Mesenchymal stem cell (in vitro differentiated cells and primary cell): ENCODE data around the gene TMEM185B.

Source experiments
- DNase-seq: peaks from one replicate; pipeline ENCODE4 v3.0.0-alpha.2; 2013
- H2AFZ ChIP-seq: one replicate; pipeline ENCODE4 v1.6.1; 2013; ENCODE audit warnings: low read depth, mild to moderate bottlenecking, control low read depth, inconsistent platforms, low read length, moderate library complexity
- H2AK5ac ChIP-seq: 2 replicates; pipeline ENCODE4 v1.6.1; 2013; ENCODE audit warnings: low read length, moderate library complexity, mild to moderate bottlenecking, inconsistent platforms; ENCODE audit not compliant: severe bottlenecking
- H2BK120ac ChIP-seq: one replicate; pipeline ENCODE4 v1.6.1; 2013; ENCODE audit warnings: low read depth, mild to moderate bottlenecking, inconsistent platforms, low read length, moderate library complexity
- H2BK12ac ChIP-seq, 2 experiments: one replicate each; pipeline ENCODE4 v1.6.1; 2013; ENCODE audit warnings: inconsistent platforms in 2 of 2, low read length in 2 of 2, mild to moderate bottlenecking in 2 of 2, moderate library complexity in 2 of 2, control low read depth in 1 of 2
- H2BK15ac ChIP-seq: one replicate; pipeline ENCODE4 v1.6.1; 2013; ENCODE audit warnings: mild to moderate bottlenecking, low read depth, inconsistent platforms; ENCODE audit not compliant: poor library complexity, severe bottlenecking
- H2BK5ac ChIP-seq: 2 replicates; pipeline ENCODE4 v1.6.1; 2013; ENCODE audit warnings: low read depth, mild to moderate bottlenecking, low read length, control low read depth, inconsistent platforms; ENCODE audit not compliant: poor library complexity, severe bottlenecking
- H3K14ac ChIP-seq, 2 experiments: one replicate each; pipeline ENCODE4 v1.6.1; 2013; ENCODE audit warnings: inconsistent platforms in 2 of 2, low read length in 2 of 2, control low read depth in 1 of 2, mild to moderate bottlenecking in 1 of 2, moderate library complexity in 1 of 2
- H3K18ac ChIP-seq, 2 experiments: one replicate each; pipeline ENCODE4 v1.6.1; 2013; ENCODE audit warnings: inconsistent platforms in 2 of 2, low read length in 2 of 2, control low read depth in 1 of 2, low read depth in 1 of 2, mild to moderate bottlenecking in 1 of 2
- H3K23ac ChIP-seq, 2 experiments: one replicate each; pipeline ENCODE4 v1.6.1; 2013; ENCODE audit warnings: inconsistent platforms in 2 of 2, low read length in 2 of 2, mild to moderate bottlenecking in 2 of 2, moderate library complexity in 2 of 2, control low read depth in 1 of 2
- H3K27ac ChIP-seq: 2 replicates; pipeline ENCODE4 v1.5.1; 2013; ENCODE audit warnings: mild to moderate bottlenecking, moderate library complexity, low read length, control low read depth, inconsistent platforms; ENCODE audit not compliant: poor library complexity, severe bottlenecking
- H3K27me3 ChIP-seq, 2 experiments: 2 replicates each; pipeline versions ENCODE4 v1.6.1 to v1.7.0; 2013; ENCODE audit warnings: low read length in 2 of 2, mild to moderate bottlenecking in 2 of 2, moderate library complexity in 2 of 2, control low read depth in 1 of 2, inconsistent platforms in 1 of 2; ENCODE audit not compliant: control insufficient read depth in 1 of 2, insufficient read depth in 1 of 2
- H3K36me3 ChIP-seq, 2 experiments: 2 replicates each; pipeline versions ENCODE4 v1.6.1 to v1.7.0; 2013; ENCODE audit warnings: low read length in 2 of 2, control low read depth in 1 of 2, inconsistent platforms in 1 of 2, low read depth in 1 of 2, mild to moderate bottlenecking in 1 of 2; ENCODE audit not compliant: insufficient read depth in 2 of 2, control insufficient read depth in 1 of 2
- H3K4ac ChIP-seq, 2 experiments: one replicate each; pipeline ENCODE4 v1.6.1; 2013; ENCODE audit warnings: inconsistent platforms in 2 of 2, low read length in 2 of 2, mild to moderate bottlenecking in 2 of 2, moderate library complexity in 2 of 2, control low read depth in 1 of 2, low read depth in 1 of 2
- H3K4me1 ChIP-seq: 2 replicates; pipeline ENCODE4 v1.6.1; 2013; ENCODE audit warnings: low read depth, low read length, control low read depth; ENCODE audit not compliant: control insufficient read depth, insufficient read depth
- H3K4me2 ChIP-seq: 2 replicates; pipeline ENCODE4 v1.6.1; 2013; ENCODE audit warnings: low read length, mild to moderate bottlenecking, inconsistent platforms; ENCODE audit not compliant: poor library complexity, severe bottlenecking
- H3K4me3 ChIP-seq, 2 experiments: 2 replicates each; pipeline versions ENCODE4 v1.5.1 to v1.7.0; 2013; ENCODE audit warnings: low read length in 2 of 2, mild to moderate bottlenecking in 2 of 2, control low read depth in 1 of 2, low read depth in 1 of 2; ENCODE audit not compliant: insufficient read depth in 1 of 2
- H3K79me1 ChIP-seq: replicated peaks from 2 replicates; pipeline ENCODE4 v1.6.1; 2013; ENCODE audit warnings: mild to moderate bottlenecking, control low read depth, low read length, inconsistent platforms; ENCODE audit not compliant: poor library complexity, severe bottlenecking
- H3K9ac ChIP-seq: 2 replicates; pipeline ENCODE4 v1.7.0; 2013; ENCODE audit warnings: mild to moderate bottlenecking, low read length, moderate library complexity
- H3K9me3 ChIP-seq: 2 replicates; pipeline ENCODE4 v1.7.0; 2013; ENCODE audit warnings: mild to moderate bottlenecking, low read length; ENCODE audit not compliant: control insufficient read depth
- H4K8ac ChIP-seq: one replicate; pipeline ENCODE4 v1.6.1; 2013; ENCODE audit warnings: inconsistent platforms, mild to moderate bottlenecking, low read length, moderate library complexity
- H4K91ac ChIP-seq: one replicate; pipeline ENCODE4 v1.6.1; 2013; ENCODE audit warnings: mild to moderate bottlenecking, low read length, inconsistent platforms
- WGBS: methylation state at CpG from one replicate; pipeline ENCODE4 v1.1.7; 2013; ENCODE audit warnings: mixed read lengths; 5-methylcytosine and 5-hydroxymethylcytosine counted together

TMEM185B gene

DNA sequence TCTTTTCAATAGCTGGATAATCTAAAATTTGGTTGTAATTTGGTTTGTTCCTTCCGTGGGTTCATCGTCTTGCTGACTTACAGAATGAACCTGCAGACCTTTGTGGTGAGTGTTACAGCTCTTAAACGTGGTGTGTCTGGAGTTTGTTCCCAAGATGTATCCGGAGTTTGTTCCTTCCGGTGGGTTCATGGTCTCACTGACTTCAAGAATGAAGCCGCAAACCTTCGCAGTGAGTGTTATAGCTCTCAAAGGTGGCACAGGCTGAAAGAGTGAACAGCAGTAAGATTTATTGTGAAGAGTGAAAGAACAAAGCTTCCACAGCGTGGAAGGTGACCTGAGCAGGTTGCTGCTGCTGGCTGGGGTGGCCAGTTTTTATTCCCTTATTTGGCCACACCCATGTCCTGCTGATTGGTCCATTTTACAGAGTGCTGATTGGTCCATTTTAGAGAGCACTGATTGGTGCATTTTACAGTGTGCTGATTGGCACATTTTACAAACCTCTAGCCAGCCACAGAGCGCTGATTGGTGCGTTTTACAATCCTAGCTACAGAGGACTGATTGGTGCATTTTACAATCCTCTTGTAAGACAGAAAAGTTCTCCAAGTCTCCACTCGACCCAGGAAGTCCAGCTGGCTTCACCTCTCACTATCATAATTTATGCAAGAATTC is 46.0 kb upstream of the TMEM185B start:
- H2BK5ac ChIP-seq, result no peak overlapping the region
- no peaks in the 10 kb centered on the region for H3K9me3 ChIP-seq
- H2BK120ac ChIP-seq, result no peak overlapping the region
- H3K4me1 ChIP-seq, result peaks cover 4% of the 10 kb centered on the region
- H2AFZ ChIP-seq, result no peak overlapping the region
- H2AK5ac ChIP-seq, result no peak overlapping the region
- H4K8ac ChIP-seq, result no peak overlapping the region
- no peak overlapping the region for H3K4me2 ChIP-seq
- H3K79me1 ChIP-seq, result peaks cover 26% of the 10 kb centered on the region
- no peak overlapping the region for H2BK15ac ChIP-seq
- no peak overlapping the region for H2BK12ac ChIP-seq
- no peak overlapping the region for H3K23ac ChIP-seq
- no peak overlapping the region for H3K18ac ChIP-seq
- H3K9ac ChIP-seq, result no peak overlapping the region
- no peak overlapping the region for H3K4me3 ChIP-seq
- H3K27ac ChIP-seq, result no peak overlapping the region
- 96% methylated on average over 10 of the region's 11 CpGs for WGBS
- H4K91ac ChIP-seq, result no peak overlapping the region
- no peak for DNase-seq
- peaks cover 4 to 13% of the 10 kb centered on the region in 2 experiments for H3K36me3 ChIP-seq
- H3K27me3 ChIP-seq, result no peaks in the 10 kb centered on the region
- no peak overlapping the region for H3K14ac ChIP-seq
- no peak overlapping the region for H3K4ac ChIP-seq

DNA sequence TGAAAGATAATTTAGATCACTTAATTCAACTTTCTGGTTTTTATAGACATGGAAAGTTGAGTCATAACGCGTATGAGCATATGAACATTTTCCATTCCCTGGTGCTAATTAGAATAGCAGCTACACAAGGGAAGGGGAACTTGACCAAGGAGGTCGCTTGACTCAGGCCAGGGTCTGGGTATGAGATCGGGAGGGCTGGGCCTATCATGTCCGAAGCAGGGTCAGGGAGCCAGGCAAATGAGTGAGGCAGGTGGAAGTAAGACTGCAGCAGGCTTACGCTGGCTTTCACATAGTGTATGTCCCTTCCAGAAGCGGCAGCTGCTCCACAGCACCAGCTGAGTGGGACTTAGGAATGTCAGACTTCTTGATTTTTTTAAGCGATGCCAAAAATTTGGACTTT is 44.1 kb upstream of the TMEM185B start:
- no peak overlapping the region for H3K14ac ChIP-seq
- no peak overlapping the region for H2BK120ac ChIP-seq
- peaks cover 21% of the 10 kb centered on the region for H3K79me1 ChIP-seq
- no peaks in the 10 kb centered on the region for H3K9me3 ChIP-seq
- H2BK15ac ChIP-seq, result no peak overlapping the region
- no peak overlapping the region for H2BK5ac ChIP-seq
- H2AFZ ChIP-seq, result no peak overlapping the region
- no peak overlapping the region for H2BK12ac ChIP-seq
- no peak for DNase-seq
- H3K4me1 ChIP-seq, result peaks cover 3% of the 10 kb centered on the region
- no peak overlapping the region for H3K27ac ChIP-seq
- H3K27me3 ChIP-seq, result no peaks in the 10 kb centered on the region
- peaks cover 4 to 13% of the 10 kb centered on the region in 2 experiments for H3K36me3 ChIP-seq
- no peak overlapping the region for H2AK5ac ChIP-seq
- WGBS, result 94% methylated on average over 7 of the region's 8 CpGs
- H3K4me2 ChIP-seq, result no peak overlapping the region
- H3K18ac ChIP-seq, result no peak overlapping the region
- H3K4me3 ChIP-seq, result no peak overlapping the region
- no peak overlapping the region for H3K23ac ChIP-seq
- H3K9ac ChIP-seq, result no peak overlapping the region
- H4K8ac ChIP-seq, result no peak overlapping the region
- no peak overlapping the region for H3K4ac ChIP-seq
- H4K91ac ChIP-seq, result no peak overlapping the region

DNA sequence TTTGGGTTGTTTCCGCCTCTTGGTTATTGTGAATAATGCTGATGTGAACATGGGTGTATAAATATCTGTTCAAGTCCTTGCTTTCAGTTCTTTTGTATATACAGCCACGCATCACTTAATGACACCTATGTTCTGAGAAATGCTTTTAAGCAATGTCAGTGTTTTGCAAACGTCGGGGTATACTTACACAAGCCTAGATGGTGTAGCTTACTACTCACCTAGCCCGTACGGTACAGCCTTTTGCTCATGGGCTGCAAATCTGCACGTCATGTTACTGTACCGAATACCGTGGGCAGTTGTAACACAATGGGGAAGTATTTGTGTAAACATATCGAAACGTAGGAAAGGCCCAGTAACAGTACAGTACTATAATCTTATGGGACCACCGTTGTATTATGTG is 41.8 kb upstream of the TMEM185B start:
- H3K27ac ChIP-seq, result no peak overlapping the region
- no peak overlapping the region for H2BK5ac ChIP-seq
- H4K91ac ChIP-seq, result no peak overlapping the region
- no peaks in the 10 kb centered on the region for H3K27me3 ChIP-seq
- 96% methylated on average over 10 of the region's 12 CpGs for WGBS
- no peak overlapping the region for H2BK120ac ChIP-seq
- H4K8ac ChIP-seq, result no peak overlapping the region
- H3K23ac ChIP-seq, result no peak overlapping the region
- H3K9ac ChIP-seq, result no peak overlapping the region
- H3K36me3 ChIP-seq, result peaks cover 6 to 13% of the 10 kb centered on the region in 2 experiments
- no peak overlapping the region for H3K4me2 ChIP-seq
- H3K4me3 ChIP-seq, result no peak overlapping the region
- no peak overlapping the region for H3K18ac ChIP-seq
- no peaks in the 10 kb centered on the region for H3K9me3 ChIP-seq
- no peak overlapping the region for H2AK5ac ChIP-seq
- peaks cover 32% of the 10 kb centered on the region for H3K79me1 ChIP-seq
- H2AFZ ChIP-seq, result no peak overlapping the region
- peaks cover 3% of the 10 kb centered on the region for H3K4me1 ChIP-seq
- no peak overlapping the region for H3K4ac ChIP-seq
- H2BK15ac ChIP-seq, result no peak overlapping the region
- no peak overlapping the region for H3K14ac ChIP-seq
- no peak for DNase-seq
- no peak overlapping the region for H2BK12ac ChIP-seq

DNA sequence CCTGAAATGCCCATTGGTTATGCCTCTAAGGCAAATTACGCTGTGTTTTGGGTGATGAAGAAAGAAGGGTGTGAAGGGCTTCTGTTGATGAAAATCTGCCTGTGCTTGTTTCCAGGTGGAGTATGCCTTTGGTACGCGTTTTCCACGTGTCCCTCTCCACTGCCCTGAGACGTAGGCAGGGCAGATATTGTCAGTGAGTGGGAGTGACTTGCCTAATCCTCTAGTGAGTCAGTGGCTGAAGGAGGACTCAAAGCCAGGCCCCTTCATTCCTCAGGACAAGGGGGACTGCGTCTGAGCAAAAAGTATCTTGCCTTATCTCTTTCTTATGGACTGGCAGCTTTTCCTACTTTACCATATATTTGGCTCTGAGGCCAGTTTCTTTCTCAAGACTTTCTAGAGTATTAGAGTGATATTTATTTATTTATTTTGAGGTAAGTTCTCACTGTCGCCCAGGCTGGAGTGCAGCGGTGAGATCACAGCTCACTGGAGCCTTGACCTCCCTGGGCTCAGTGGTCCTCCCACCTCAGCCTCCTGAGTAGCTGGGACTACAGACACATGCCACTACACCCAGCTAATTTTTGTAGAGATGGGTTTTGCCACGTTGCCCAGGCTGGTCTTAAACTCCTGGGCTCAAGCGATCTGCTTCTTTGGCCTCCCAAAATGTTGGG is 39.7 kb upstream of the TMEM185B start:
- WGBS, result 82% methylated on average over 9 of the region's 10 CpGs
- H2BK12ac ChIP-seq, result no peak overlapping the region
- no peak overlapping the region for H3K4me3 ChIP-seq
- no peaks in the 10 kb centered on the region for H3K27me3 ChIP-seq
- H3K4me1 ChIP-seq, result peaks cover 5% of the 10 kb centered on the region
- H3K9me3 ChIP-seq, result no peaks in the 10 kb centered on the region
- H2BK5ac ChIP-seq, result no peak overlapping the region
- peaks cover 8 to 11% of the 10 kb centered on the region in 2 experiments for H3K36me3 ChIP-seq
- no peak overlapping the region for H4K91ac ChIP-seq
- no peak overlapping the region for H2AFZ ChIP-seq
- no peak overlapping the region for H3K4ac ChIP-seq
- H3K23ac ChIP-seq, result no peak overlapping the region
- H3K9ac ChIP-seq, result peak overlapping the region; percentile 9
- no peak overlapping the region for H3K4me2 ChIP-seq
- no peak overlapping the region for H4K8ac ChIP-seq
- H3K14ac ChIP-seq, result no peak overlapping the region
- peak; percentile 55 for DNase-seq
- no peak overlapping the region for H3K18ac ChIP-seq
- H2BK15ac ChIP-seq, result no peak overlapping the region
- no peak overlapping the region for H3K27ac ChIP-seq
- no peak overlapping the region for H2AK5ac ChIP-seq
- no peak overlapping the region for H2BK120ac ChIP-seq
- peaks cover 31% of the 10 kb centered on the region for H3K79me1 ChIP-seq
